Sciatic nerve (tissue), 2 donors: ENCODE results near the gene HDAC10. TPM values are rescaled to one million over a fixed set of nuclear protein-coding genes. Genes with fewer than 3 reads are reported as not detected.

ENCODE experiments used
- ATAC-seq: fragments of 200-7000 bp; cut with Tn5 transposase; one replicate; pipeline ENCODE4 v1.9.1; 2020; ENCODE audit warnings: mild to moderate bottlenecking, moderate library complexity
- DNase-seq: peaks from one replicate; pipeline ENCODE4 v3.0.0-alpha.2; 2020; ENCODE audit warnings: low spot score
- intact Hi-C: fragments of 100-400 bp; cut with DNase I; formaldehyde crosslinking; loops from one replicate; pipeline ENCODE4 v1.14.2; 2022
- total RNA-seq: library from RNA; stranded (reverse); fragmentation: NEBNext Ultra II Directional; extraction: Animal tissue kit (Norgen Biotek cat#: 25700); gene quantifications from one replicate; pipeline ENCODE4 v1.2.1, GENCODE V29; 2021
- donor health status: DM: no; HTN: no; CAD: no.
- donor health status: DM: no; HTN: no; CAD: no.

Gene HDAC10
- total RNA-seq, 1 donor from 2014 or later, result 32.4 TPM

GRCh38 chr22:50226063-50226874, 24.8 kb downstream of the HDAC10 start:
- no peak for ATAC-seq
- no peak for DNase-seq
- intact Hi-C loops, result no loop called here

- intact Hi-C loops, result no loop called here
- no peak for DNase-seq
- ATAC-seq, result no peak
Observed at GRCh38 chr22:50225200-50225969, 25.7 kb downstream of the HDAC10 start.

- DNase-seq, result no peak
- intact Hi-C loops, result no loop called here
- no peak for ATAC-seq
Observed at GRCh38 chr22:50224071-50224470, 27.0 kb downstream of the HDAC10 start.

GRCh38 chr22:50222508-50222907, 28.6 kb downstream of the HDAC10 start:
- no peak for ATAC-seq
- DNase-seq, result no peak
- intact Hi-C loops, result no loop called here

GRCh38 chr22:50221410-50222300, 29.4 kb downstream of the HDAC10 start:
- no peak for ATAC-seq
- no peak for DNase-seq
- intact Hi-C loops, result no loop called here

GRCh38 chr22:50220603-50221409, 30.3 kb downstream of the HDAC10 start:
- ATAC-seq, result no peak
- no peak for DNase-seq
- intact Hi-C loops, result no loop called here

GRCh38 chr22:50219800-50220602, 31.1 kb downstream of the HDAC10 start:
- ATAC-seq (no peak), DNase-seq (no peak)
- intact Hi-C loops, result no loop called here

- intact Hi-C loops, result no loop called here
- DNase-seq (peak; percentile 82), ATAC-seq (peak; percentile 86)
Observed at GRCh38 chr22:50218996-50219727, 31.9 kb downstream of the HDAC10 start.

GRCh38 chr22:50218153-50218995, 32.7 kb downstream of the HDAC10 start:
- ATAC-seq (no peak), DNase-seq (no peak)
- intact Hi-C loops, result no loop called here

GRCh38 chr22:50217543-50218152, 33.4 kb downstream of the HDAC10 start:
- ATAC-seq (no peak), DNase-seq (no peak)

GRCh38 chr22:50216684-50217520, 34.2 kb downstream of the HDAC10 start:
- no peak for ATAC-seq
- intact Hi-C loops, result no loop called here
- no peak for DNase-seq

More at GRCh38 chr22:50217543-50218152, 33.4 kb downstream of the HDAC10 start:
- intact Hi-C loops, result no loop called here

GRCh38 chr22:50216055-50216683, 34.9 kb downstream of the HDAC10 start:
- no peak for DNase-seq
- intact Hi-C loops, result no loop called here
- no peak for ATAC-seq

GRCh38 chr22:50215297-50216054, 35.6 kb downstream of the HDAC10 start:
- no peak for DNase-seq
- ATAC-seq, result no peak
- intact Hi-C loops, result no loop called here

GRCh38 chr22:50213263-50213662, 37.8 kb downstream of the HDAC10 start:
- intact Hi-C loops, result no loop called here
- ATAC-seq (no peak), DNase-seq (no peak)
